H9 (cell line): ENCODE data around the gene SBK3. TPM values are rescaled to one million over a fixed set of nuclear protein-coding genes. Genes with fewer than 3 reads are reported as not detected.

ENCODE experiments used
- DNase-seq: peaks from one replicate; pipeline ENCODE4 v3.0.0-alpha.2; 2017
- H2AFZ ChIP-seq: one replicate; pipeline ENCODE4 v1.6.1; 2013; ENCODE audit warnings: mild to moderate bottlenecking, low read length, control low read depth, moderate library complexity
- H2AK5ac ChIP-seq: 2 replicates; pipeline ENCODE4 v1.6.1; 2013; ENCODE audit warnings: low read length, control low read depth, mixed read lengths; ENCODE audit not compliant: insufficient read length
- H2BK120ac ChIP-seq: one replicate; pipeline ENCODE4 v1.6.1; 2013; ENCODE audit warnings: low read depth, mild to moderate bottlenecking, low read length, control low read depth, inconsistent platforms; ENCODE audit not compliant: poor library complexity, severe bottlenecking
- H2BK12ac ChIP-seq: 2 replicates; pipeline ENCODE4 v1.6.1; 2013; ENCODE audit warnings: low read length, control low read depth, mixed read lengths, low read depth; ENCODE audit not compliant: insufficient read length
- H2BK15ac ChIP-seq: 2 replicates; pipeline ENCODE4 v1.6.1; 2013; ENCODE audit warnings: low read depth, low read length, control low read depth
- H2BK20ac ChIP-seq: one replicate; pipeline ENCODE4 v1.6.1; 2013; ENCODE audit warnings: low read depth, mild to moderate bottlenecking, low read length, control low read depth, inconsistent platforms; ENCODE audit not compliant: poor library complexity, severe bottlenecking
- H2BK5ac ChIP-seq: 2 replicates; pipeline ENCODE4 v1.6.1; 2013; ENCODE audit warnings: low read length, control low read depth, mixed read lengths; ENCODE audit not compliant: insufficient read length
- H3K14ac ChIP-seq: 2 replicates; pipeline ENCODE4 v1.6.1; 2013; ENCODE audit warnings: low read length, control low read depth; ENCODE audit not compliant: insufficient read depth
- H3K18ac ChIP-seq: 2 replicates; pipeline ENCODE4 v1.6.1; 2013; ENCODE audit warnings: low read depth, mild to moderate bottlenecking, mixed read lengths, low read length, control low read depth; ENCODE audit not compliant: insufficient read length
- H3K23ac ChIP-seq: 2 replicates; pipeline ENCODE4 v1.6.1; 2013; ENCODE audit warnings: low read length, control low read depth, mixed read lengths, low read depth; ENCODE audit not compliant: insufficient read length
- H3K23me2 ChIP-seq: 2 replicates; pipeline ENCODE4 v1.6.1; 2013; ENCODE audit warnings: low read depth, mild to moderate bottlenecking, mixed read lengths, low read length, control low read depth; ENCODE audit not compliant: insufficient read length, poor library complexity, severe bottlenecking
- H3K27ac ChIP-seq: 2 replicates; pipeline ENCODE4 v1.5.1; 2013; ENCODE audit warnings: low read length, control low read depth, mixed read lengths, low read depth; ENCODE audit not compliant: insufficient read length
- H3K27me3 ChIP-seq: 2 replicates; pipeline ENCODE4 v1.6.1; 2013; ENCODE audit warnings: low read length, control low read depth, inconsistent platforms; ENCODE audit not compliant: insufficient read depth
- H3K4ac ChIP-seq: 2 replicates; pipeline ENCODE4 v1.6.1; 2013; ENCODE audit warnings: low read depth, mild to moderate bottlenecking, control low read depth, inconsistent platforms, low read length, moderate library complexity
- H3K4me1 ChIP-seq: 2 replicates; pipeline ENCODE4 v1.6.1; 2013; ENCODE audit warnings: low read length, control low read depth, inconsistent platforms; ENCODE audit not compliant: insufficient read depth
- H3K4me2 ChIP-seq: 2 replicates; pipeline ENCODE4 v1.6.1; 2013; ENCODE audit warnings: low read length, control low read depth, mixed read lengths; ENCODE audit not compliant: insufficient read length, insufficient read depth
- H3K56ac ChIP-seq: 2 replicates; pipeline ENCODE4 v1.6.1; 2013; ENCODE audit warnings: low read depth, mild to moderate bottlenecking, mixed read lengths, low read length, control low read depth; ENCODE audit not compliant: insufficient read length
- H3K79me1 ChIP-seq: 2 replicates; pipeline ENCODE4 v1.6.1; 2013; ENCODE audit warnings: low read depth, mild to moderate bottlenecking, moderate library complexity, low read length, control low read depth, inconsistent platforms; ENCODE audit not compliant: insufficient read depth, poor library complexity, severe bottlenecking
- H3K79me2 ChIP-seq: 2 replicates; pipeline ENCODE4 v1.6.1; 2013; ENCODE audit warnings: low read length, control low read depth, inconsistent platforms; ENCODE audit not compliant: insufficient read depth
- H3K9ac ChIP-seq: 2 replicates; pipeline ENCODE4 v1.6.1; 2013; ENCODE audit warnings: low read length, control low read depth, mixed read lengths; ENCODE audit not compliant: insufficient read length; ENCODE audit errors: extremely low read depth
- H3K9me3 ChIP-seq: one replicate; pipeline ENCODE4 v1.6.1; 2013; ENCODE audit warnings: low read depth, low read length, inconsistent platforms; ENCODE audit not compliant: control insufficient read depth
- H3T11ph ChIP-seq: one replicate; pipeline ENCODE4 v1.6.1; 2013; ENCODE audit warnings: mild to moderate bottlenecking, low read length, control low read depth, inconsistent platforms
- H4K20me1 ChIP-seq: one replicate; pipeline ENCODE4 v1.6.1; 2013; ENCODE audit not compliant: control insufficient read depth, insufficient read length, insufficient read depth
- H4K5ac ChIP-seq: 2 replicates; pipeline ENCODE4 v1.6.1; 2013; ENCODE audit warnings: low read depth, mild to moderate bottlenecking, mixed read lengths, low read length, control low read depth; ENCODE audit not compliant: insufficient read length
- H4K8ac ChIP-seq: replicated peaks from 2 replicates; pipeline ENCODE4 v1.6.1; 2013; ENCODE audit warnings: low read length, control low read depth, mixed read lengths, low read depth; ENCODE audit not compliant: insufficient read length
- H4K91ac ChIP-seq: 2 replicates; pipeline ENCODE4 v1.6.1; 2013; ENCODE audit warnings: low read depth, mild to moderate bottlenecking, moderate library complexity, mixed read lengths, low read length, control low read depth; ENCODE audit not compliant: insufficient read length
- H3K27ac Mint-ChIP-seq, 3 experiments: 2 replicates in 2 of 3; 3 replicates in 1 of 3; pipeline ENCODE4 v1.8.0; 2020 to 2021; ENCODE audit warnings: mixed read lengths in 3 of 3, mild to moderate bottlenecking in 1 of 3, moderate library complexity in 1 of 3
- H3K27me3 Mint-ChIP-seq: 2 replicates; pipeline ENCODE4 v1.8.0; 2021; ENCODE audit warnings: low read depth, mild to moderate bottlenecking, moderate library complexity, mixed read lengths
- H3K36me3 Mint-ChIP-seq, 3 experiments: 2 replicates in 2 of 3; 3 replicates in 1 of 3; pipeline ENCODE4 v1.8.0; 2020 to 2021; ENCODE audit warnings: low read depth in 3 of 3, mixed read lengths in 3 of 3; ENCODE audit not compliant: insufficient read depth in 1 of 3
- H3K4me1 Mint-ChIP-seq, 2 experiments: 2 replicates each; pipeline ENCODE4 v1.8.0; 2020; ENCODE audit warnings: mixed read lengths in 2 of 2
- H3K4me3 Mint-ChIP-seq, 2 experiments: 2 replicates in 1 of 2; 3 replicates in 1 of 2; pipeline ENCODE4 v1.8.0; 2020 to 2021; ENCODE audit warnings: mild to moderate bottlenecking in 2 of 2, mixed read lengths in 2 of 2, moderate library complexity in 1 of 2
- H3K9me3 Mint-ChIP-seq, 2 experiments: 2 replicates in 1 of 2; 3 replicates in 1 of 2; pipeline ENCODE4 v1.8.0; 2020; ENCODE audit warnings: mild to moderate bottlenecking in 2 of 2, mixed read lengths in 2 of 2, moderate library complexity in 1 of 2
- CTCF ChIP-seq: fragments of 200-600 bp; sonication (generic); conservative IDR thresholded peaks from 3 replicates; pipeline ENCODE4 v1.8.0; 2021; ENCODE audit warnings: antibody characterized with exemption, mild to moderate bottlenecking
- WGBS: extraction: QIAGEN DNeasy Blood & Tissue Kit; methylation state at CpG from one replicate; pipeline ENCODE4 v1.1.7; 2013; ENCODE audit warnings: missing lambda C conversion rate, low lambda C conversion rate, mixed read lengths; ENCODE audit not compliant: insufficient read length; ENCODE audit errors: extremely low coverage; 5-methylcytosine and 5-hydroxymethylcytosine counted together
- total RNA-seq: library from RNA; stranded (reverse); gene quantifications from 2 replicates; pipeline ENCODE4 v1.2.1, GENCODE V29; 2021

SBK3 gene
- total RNA-seq, 1 experiment from 2014 or later: 0.70 TPM

- Histone ChIP-seq H2AFZ (no peak overlapping the region), H3K4me1 (no peaks in the 10 kb centered on the region; the same call in 1 of the 2 replicates), H3K56ac (no peak overlapping the region), H2AK5ac (no peak overlapping the region), H3K9me3 (no peaks in the 10 kb centered on the region), H3K79me2 (no peaks in the 10 kb centered on the region), H3K14ac (no peak overlapping the region), H2BK20ac (no peak overlapping the region), H2BK5ac (no peak overlapping the region), H3K9ac (no peak overlapping the region), H2BK15ac (no peak overlapping the region), H3K4ac (no peak overlapping the region), H4K20me1 (peaks cover 2% of the 10 kb centered on the region), H4K91ac (no peak overlapping the region), H3K27me3 (no peaks in the 10 kb centered on the region), H4K5ac (no peak overlapping the region), H2BK120ac (no peak overlapping the region), H3K79me1 (no peaks in the 10 kb centered on the region), H3K23me2 (peaks cover 7% of the 10 kb centered on the region), H3K27ac (no peak overlapping the region), H3K23ac (no peak overlapping the region), H3T11ph (no peak overlapping the region), H2BK12ac (no peak overlapping the region), H3K18ac (no peak overlapping the region), H3K4me2 (no peak overlapping the region), H4K8ac (no peak overlapping the region)
- H3K9me3 Mint-ChIP-seq: no peaks in the 10 kb centered on the region; a peak in 1 of 5 replicates
- peaks cover 11 to 18% (median 13%) of the 10 kb centered on the region in 3 experiments; a peak in 6 of 7 replicates for H3K36me3 Mint-ChIP-seq
- H3K27ac Mint-ChIP-seq: no peak overlapping the region; a peak in 1 of 7 replicates
- H3K27me3 Mint-ChIP-seq: no peaks in the 10 kb centered on the region; the same call in 1 of the 2 replicates
- peaks cover 21 to 40% of the 10 kb centered on the region in 2 experiments for H3K4me1 Mint-ChIP-seq
- H3K4me3 Mint-ChIP-seq: peak overlapping the region in 1 of 2 experiments; percentile 66; a peak in 2 of 5 replicates
- DNase-seq: peak; percentile 51
- no CpG with 5 or more reads among the region's 10 CpGs for WGBS
- TF ChIP-seq CTCF: no peak
Observed at GRCh38 chr19:55590617-55591016, 45.3 kb upstream of the SBK3 start.
